HG03135 (cell line): ENCODE results near the gene NBL1.
"Not testable (repeated sequence)": the region's sequence is repeated elsewhere in the genome, so short reads cannot be mapped to it uniquely, and the experiment has no call there.

Experiments
- ATAC-seq: cut with Tn5 transposase; IDR thresholded peaks from one replicate; pipeline ENCODE4 v1.9.1; 2021; ENCODE audit warnings: mild to moderate bottlenecking, moderate library complexity; ENCODE audit not compliant: unreplicated experiment

NBL1 gene

DNA sequence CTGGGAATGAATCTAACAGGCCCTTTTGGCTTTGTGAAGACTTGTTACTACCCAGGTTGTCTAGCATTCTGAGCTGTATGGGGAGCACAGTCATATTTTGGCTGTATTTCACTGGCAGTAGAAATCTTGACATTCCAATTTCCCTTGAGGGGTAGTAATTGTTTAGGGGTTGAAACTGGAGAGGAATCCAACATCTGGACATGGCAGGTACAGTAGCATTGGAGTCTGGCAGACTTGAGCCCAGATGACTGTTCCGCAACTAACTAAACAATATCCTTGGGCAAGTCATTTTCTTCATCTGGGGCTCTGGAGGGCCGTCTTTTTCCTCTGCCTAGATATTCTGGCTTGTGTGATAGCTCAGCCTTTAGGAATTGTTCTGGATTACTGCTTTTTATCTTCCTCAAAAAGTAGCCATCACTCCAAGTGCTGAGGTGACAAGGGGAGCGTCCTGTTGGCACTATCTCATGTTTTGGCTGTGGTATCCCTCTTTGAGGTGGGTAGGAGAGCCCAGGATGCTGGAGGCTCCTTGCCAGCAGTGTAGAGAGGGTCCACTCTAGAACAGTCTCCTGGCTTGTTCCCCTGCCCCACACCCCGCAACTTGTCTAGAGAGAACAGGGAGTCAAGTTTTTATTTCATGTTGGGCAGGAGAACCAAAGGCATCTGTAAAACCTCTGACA is 22.7 kb upstream of the NBL1 start:
- ATAC-seq, result no peak

DNA sequence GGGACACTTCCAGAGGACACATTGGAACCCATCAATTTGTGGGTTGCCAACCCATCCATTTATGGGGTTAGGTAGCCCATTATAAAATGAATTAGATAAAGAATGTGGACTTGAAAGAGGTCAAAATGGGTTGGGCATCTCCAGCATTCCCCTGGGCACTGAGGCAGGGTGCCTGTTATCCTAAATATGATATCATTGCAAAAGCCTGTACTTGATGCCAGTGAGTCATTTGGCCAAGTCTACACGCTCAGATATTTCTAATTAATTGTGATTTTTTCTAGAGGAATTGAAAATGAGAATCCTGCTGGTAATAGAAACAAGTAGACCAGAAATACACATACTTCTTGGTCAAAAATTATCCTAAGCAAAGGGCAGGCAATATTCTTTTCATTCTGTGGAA is 21.9 kb upstream of the NBL1 start:
- no peak for ATAC-seq

DNA sequence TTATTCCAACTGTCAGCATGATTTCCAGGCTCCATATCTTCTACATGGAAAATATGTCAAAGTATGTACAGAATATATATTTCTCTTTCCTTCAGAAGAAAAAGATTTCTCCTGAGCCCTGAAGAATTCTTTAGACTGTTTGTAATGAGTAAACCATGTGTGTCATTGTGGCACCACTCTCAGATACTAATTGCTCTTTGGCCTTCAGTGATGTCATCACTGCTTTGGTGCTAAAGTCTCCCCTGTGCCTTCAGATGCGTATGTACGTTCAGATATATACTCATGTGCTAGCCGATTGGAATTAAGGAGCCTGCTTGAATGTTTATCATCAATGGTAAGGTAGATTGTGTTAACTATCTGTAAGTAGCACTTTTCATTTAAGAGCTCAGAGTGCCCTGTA is 20.6 kb upstream of the NBL1 start:
- ATAC-seq, result no peak

DNA sequence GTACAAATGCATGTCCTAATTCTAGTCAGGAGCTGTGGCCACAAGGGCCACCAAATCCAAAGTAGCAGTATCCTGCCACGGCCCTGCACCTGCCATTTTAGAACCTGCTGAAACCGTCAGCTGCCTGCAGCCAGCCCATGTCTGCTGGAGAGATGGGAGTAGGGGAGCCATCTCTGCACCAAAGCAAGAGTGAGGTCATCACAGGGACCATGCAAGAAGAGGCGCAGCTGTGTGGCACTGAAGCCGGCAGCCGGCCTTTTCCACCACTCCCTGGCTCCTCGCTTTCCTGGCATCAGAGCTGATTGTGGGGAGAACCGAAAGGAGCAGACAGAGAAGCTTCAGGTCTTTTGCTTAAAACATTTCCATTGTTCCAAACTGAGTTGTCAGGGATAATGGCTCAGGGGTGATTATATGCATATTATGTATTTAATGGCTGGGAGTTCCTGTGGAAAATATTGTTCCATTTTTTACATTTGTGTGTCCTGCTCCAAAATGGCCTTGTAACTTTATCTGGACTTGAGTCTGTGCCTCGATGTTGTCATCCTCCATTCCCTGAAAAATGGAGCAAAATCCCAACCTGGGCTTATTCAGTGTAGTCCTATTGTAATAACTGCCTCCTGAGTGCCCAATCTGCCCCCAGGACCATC is 18.7 kb upstream of the NBL1 start:
- ATAC-seq, result no peak

DNA sequence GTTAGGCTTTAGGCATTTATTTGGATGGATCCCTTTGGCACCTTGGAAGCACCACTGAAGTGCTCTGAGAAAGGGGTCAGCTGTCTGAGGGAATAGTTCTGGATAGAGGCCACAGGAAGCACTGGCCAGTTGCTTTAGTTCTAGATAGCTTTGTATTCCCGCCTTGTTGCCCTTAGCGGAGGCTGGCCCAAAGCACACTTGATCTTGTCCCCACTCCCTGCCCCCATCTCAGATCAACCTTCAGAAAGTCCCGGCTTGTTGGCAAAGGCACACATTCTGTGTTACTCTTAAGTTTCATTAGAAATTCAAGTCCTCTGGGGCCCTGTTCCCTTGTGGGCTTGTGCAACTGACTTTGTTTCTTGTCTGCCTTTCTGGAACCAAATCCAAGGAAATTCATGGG is 15.2 kb upstream of the NBL1 start:
- ATAC-seq, result no peak

DNA sequence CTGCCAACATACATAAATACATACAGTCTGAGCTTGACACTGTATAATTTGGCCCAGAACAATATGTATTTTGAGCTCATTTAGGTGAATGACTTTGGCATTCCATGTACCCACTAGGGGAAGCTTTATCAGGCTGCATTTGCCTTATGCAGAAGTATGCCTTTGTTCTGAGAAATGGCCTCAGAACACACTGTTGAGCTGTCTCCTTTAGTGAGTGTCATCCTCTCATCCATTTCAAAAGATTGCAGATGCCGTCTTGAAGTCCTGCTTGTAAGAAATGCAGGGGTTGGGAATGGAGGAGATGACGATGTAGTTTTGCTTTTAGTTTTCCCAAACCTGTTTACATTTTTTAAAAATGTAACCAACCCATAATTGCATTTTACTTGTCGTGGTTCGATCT is 14.8 kb upstream of the NBL1 start:
- no peak for ATAC-seq

DNA sequence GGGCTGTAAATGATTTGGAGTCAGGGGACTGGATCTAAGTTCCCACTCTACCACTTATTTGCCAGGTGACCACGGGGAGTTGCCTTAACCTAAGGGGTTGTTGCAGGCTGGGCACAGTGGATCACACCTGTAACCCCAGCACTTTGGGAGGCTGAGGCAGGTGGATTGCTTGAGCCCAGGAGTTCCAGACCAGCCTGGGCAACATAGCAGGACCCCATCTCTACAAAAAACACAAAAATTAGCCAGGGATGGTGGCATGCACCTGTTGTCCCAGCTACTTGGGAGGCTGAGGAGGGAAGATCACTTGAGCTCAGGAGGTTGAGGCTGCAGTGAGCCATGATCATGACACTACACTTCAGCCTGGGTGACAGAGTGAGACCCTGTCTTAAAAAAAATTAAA is 13.9 kb upstream of the NBL1 start:
- ATAC-seq, result not testable (repeated sequence)

DNA sequence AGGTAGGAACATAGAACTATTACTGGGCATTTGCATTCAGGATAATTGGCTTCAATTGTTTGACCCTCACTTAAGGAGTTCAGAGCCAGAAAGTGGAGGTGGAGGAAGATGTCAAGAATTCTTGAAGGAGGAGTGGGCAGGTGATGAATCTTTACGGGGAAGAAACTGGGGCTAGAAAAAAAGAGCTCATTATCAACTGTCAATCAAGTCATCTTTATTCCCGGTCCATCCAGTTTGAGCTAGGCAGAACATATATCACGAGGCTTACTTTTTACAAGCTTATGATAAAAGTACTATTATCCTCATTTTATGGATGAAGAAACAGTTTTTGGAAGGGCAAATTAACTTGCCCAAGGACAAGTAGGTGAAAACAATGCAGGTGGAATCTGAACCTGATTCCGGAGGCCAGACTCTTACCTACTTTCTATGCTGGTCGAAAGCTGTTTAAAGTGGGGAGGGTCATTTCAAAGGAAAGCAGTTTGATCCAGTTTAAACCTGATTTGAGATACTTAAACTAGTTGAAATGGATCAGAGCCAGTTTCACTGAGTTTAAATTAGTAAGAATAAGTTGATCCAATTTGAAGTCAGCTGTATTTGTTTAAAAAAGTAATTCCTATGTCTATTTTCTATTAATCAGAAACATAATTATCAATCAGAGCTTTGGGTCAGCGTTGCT is 13.3 kb upstream of the NBL1 start:
- no peak for ATAC-seq

DNA sequence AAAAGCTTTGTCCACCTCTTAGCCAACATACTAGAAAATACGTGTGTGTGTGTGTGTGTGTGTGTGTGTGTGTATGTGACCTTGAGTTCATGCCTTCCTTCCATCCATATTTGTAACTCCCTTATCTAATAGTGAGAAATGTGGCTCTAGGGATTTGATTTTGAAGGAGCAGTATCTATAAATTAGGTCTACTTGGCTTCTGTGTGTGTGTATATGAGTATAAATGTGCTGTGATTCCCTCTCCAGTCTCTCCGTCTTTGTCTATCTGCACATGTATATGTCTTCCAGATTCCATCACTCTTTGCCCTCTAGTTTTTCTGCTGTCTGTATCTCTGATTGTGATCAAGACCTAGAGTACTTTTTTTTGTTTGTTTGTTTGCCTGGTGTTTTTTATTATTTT is 11.9 kb upstream of the NBL1 start:
- no peak for ATAC-seq

DNA sequence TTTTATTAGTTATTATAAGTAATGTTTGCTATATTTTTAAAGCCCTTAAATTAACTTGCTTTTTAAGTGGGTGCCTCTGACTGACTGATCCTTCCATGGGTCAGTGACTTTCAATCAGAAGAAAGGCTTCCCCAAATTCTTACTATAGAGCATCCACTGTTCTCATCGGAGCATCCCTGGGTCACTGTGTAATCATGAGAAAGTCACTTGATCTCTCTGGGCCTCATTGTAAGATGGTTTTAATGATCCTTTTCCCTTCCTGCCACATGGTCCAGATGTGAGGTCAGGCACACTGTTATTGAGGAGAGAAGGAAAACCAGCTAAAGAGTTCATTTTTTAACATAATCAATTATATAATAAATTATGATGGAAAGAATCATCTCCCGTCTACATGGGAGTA is 11.0 kb upstream of the NBL1 start:
- no peak for ATAC-seq

DNA sequence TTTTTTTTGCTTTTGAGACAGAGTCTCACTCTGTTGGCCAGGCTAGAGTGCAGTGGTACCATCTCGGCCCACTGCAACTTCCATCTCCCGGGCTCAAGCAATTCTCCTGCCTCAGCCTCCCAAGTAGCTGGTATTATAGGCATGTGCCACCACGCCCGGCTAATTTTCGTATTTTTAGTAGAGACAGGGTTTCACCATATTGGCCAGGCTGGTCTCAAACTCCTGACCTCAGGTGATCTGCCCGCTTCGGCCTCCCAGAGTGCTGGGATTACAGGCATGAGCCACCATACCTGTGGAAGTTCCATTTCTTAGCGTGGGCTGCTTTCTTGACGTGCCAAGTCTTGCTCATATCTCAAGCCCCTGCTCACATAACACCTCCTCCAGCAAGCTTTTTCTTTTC is 9.0 kb upstream of the NBL1 start:
- not testable (repeated sequence) for ATAC-seq

DNA sequence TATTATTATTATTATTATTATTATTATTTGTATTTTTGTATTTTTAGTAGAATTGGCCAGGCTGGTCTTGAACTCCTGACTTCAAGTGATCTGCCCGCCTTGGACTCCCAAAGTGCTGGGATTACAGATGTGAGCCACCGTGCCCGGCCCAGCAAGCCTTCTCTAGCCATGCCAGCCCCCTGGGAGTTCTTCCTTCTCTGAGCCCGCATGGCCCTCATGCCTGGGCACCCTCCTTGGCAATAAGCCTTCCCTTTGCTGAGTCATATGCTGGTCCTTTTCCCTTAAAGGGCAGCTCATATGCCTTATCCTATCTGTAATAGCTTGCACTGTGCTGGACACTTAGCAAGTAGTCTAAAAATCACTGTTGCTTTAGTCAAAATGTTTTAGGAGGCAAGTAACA is 8.5 kb upstream of the NBL1 start:
- no peak for ATAC-seq

DNA sequence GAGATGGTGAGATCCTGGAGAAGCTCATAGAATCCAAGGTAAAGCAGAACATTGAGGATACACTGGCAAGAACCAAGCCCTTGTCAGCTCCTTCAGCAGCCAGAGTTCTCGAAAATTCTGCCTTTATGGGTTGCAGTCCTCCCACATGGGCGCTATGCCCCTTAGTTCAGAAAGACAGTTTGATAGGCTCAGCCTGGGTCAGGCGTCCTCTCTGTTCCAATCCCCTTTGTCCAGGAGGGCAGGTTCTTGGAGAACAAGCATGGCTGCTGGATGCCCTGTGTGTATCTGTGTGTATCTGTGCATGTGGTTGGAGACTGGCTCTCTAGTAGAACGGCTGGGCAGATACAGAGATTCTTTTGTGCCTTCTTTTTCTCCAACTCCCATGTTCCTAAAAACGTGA is 8.0 kb upstream of the NBL1 start:
- ATAC-seq, result no peak

DNA sequence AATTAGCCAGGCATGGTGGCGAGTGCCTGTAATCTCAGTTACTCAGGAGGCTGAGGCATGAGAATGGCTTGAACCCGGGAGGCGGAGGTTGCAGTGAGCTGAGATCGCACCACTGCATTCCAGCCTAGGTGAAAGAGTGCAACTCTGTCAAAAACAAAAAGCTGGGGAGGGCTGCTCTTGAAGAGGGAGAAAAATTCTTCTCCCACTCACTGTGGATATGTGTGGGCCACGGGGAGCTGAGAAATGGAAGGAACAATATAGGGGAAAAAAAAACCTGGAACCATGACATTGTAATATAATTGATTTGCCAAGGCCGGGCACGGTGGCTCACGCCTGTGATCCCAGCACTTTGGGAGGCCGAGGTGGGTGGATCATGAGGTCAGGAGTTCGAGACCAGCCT is 7.4 kb upstream of the NBL1 start:
- not testable (repeated sequence) for ATAC-seq

DNA sequence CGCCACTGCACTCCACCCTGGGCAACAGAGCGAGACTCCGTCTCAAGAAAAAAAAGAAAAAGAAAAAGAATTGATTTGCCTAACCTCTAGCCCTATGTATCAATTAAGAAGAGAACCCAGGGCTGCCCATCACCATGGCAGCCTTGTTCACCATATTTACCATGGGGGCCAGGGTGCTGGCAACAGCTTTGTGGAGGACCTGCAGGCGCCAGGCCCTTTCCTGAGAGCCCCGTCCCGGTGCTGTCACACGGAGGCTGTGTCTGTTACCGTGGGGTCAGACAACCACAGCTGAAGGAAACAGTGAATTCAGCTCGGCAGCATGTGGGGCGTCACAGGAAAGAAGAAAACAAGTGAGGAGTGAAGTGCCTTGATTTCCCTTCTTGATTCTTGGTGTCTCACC is 6.5 kb upstream of the NBL1 start:
- no peak for ATAC-seq

DNA sequence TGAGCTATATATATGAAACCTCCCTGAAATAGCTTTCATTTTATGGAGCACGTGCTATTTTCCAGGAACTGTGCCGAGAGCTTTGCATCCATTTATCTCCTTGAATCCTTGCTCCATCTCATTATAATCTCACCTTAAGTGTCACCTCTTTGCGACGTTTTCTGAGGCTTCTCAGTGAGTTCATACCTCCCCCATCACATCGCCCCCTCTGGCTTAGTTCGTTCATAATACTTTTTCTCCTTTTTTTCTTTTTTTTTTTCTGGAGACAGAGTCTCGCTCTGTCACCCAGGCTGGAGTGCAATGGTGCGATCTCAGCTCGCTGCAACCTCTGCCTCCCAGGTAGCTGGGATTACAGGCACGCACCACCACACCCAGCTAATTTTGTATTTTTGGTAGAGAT is 4.9 kb upstream of the NBL1 start:
- not testable (repeated sequence) for ATAC-seq

DNA sequence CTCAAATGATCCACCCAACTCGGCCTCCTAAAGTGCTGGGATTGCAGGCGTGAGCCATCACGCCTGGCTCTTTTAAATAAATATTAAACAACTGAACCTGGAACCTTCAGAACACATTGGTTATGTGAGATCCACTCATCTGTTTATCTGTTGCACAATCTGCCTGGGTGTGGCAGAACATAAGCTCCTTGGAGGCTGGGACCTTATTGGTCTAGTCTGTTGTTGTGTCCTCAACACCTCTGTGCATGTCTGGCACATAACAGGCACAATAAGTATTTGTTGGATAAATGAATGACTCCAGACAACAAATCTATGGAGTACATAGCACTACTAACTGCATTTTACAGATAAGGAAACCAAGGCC is 4.1 kb upstream of the NBL1 start:
- ATAC-seq, result no peak

DNA sequence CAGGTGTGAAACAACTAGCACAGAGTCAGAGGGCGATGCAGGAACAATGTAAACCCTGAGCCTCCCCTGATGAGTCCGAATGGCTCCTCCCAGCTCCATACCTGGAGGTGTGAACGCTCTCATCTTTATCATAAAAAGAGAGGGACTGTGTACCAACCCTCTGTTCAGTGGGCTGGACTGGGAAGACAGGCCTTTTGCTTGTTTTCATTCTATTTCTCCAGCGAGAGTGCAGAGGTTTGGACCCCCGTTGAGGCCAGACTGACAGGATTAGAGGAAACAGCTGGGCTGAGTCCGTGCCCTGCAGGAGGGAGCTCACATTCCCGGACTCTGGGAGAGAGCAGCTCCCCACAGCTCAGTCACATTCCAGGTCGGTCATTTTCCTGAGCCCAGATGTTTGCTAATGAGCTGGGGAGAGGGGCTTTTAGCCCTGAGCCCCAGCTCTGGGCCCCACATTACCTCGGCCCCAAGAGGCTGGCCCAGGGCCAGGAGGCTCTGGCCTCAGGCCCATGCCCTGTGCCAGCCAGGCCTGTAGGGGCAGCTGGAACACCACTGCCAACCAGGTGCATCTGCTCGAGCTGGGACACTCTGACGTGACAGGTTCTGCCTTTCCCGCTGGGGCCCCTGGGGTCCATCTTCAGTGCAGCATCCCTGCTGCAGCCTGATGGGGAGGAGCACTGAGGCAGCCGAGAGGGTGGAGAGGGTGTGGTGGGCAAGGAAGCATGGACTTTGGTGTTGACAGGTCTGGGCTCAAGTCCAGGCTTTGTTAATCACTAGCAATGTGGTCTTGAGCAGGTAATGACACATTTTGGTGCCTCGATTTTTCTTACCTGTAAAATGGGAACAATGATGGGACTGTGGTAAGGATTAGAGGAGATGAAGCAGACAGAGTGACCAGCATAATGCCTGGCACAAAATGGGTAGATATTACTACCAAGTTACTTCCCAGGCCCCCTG is 3.5 kb upstream of the NBL1 start:
- ATAC-seq, result no peak

DNA sequence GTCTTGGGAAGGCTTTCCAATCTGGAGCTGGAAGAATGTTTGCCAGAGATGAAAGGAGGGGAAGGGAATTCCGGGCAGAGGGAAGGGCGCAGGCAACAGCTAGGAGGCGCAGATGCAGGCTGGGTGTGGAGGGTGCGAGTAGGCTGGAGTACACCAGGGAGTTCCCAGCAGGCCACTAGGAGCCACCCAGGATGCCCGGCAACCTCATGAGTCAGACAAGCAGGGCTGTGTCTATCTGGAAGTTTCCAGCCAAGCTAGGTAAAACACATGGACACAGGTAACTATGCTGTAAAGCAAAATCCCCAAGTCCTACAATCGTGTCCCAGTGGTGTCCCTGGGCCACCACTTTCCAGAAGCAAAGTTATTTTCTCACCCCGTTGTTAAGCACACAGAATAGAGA is 990 bp upstream of the NBL1 start:
- ATAC-seq, result no peak

DNA sequence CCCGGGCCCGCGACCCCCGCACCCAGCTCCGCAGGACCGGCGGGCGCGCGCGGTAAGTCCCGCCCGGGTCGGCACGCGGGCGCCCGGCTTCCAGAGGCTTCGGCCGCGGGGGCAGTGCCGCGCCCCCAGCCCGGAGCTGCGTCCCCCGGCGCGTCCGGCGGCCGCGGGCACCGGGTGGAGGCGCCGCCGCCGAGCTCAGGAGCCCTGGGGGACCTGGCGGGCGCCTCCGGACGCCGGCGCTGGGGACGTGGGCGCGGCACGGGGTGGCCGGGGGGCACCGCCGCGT is 227 bp downstream of the NBL1 start:
- ATAC-seq, result no peak

DNA sequence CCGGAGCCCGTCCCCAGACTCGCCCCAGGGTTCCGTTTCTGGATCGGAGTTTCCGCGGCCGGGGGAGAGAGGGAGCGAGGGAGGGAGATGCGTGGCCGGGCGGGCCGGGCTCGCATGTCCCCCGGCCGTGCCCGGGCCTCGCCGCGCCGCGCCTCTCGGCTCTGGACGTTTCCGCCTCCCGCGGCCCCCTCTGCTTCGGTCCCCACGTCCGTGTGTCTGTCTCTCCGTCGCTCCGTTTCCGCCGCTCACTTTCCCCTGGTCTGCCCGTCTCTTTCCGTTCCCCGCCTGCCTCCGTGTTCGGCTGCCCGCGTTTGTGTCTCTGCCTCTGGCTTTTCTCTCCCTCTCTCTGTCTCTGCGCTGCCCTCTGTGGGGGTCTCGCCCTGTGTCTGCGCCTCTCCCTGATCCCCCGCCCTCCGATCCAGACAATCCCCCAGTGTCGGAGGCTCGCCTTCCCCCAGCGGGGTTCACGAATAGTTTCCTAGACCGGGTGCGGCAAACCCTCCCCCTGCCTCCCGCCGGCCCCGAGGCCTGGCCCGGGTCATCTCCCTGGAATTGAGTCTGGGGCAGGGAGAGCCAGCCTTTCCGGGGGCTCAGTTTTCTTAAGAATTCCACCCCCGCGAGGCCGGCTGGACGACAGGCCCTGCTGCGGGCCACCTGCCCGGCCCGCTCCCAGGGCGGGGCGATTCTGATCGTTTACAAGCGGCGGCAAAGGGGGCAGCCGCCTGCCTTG is 735 bp downstream of the NBL1 start:
- ATAC-seq, result no peak
